Right lobe of liver (tissue), 4 donors: ENCODE measurements around the gene DNM3.

Experiments
- POLR2A ChIP-seq: fragments of 450-650 bp; IDR thresholded peaks from one replicate; pipeline ENCODE4 v1.6.1; 2017; ENCODE audit warnings: antibody characterized with exemption, mild to moderate bottlenecking
- TF ChIP-seq, protein P1 (sequence below), 4 donors: fragments of 200-600 bp in 3 of 4; fragments of 450-650 bp in 1 of 4; IDR thresholded peaks; one replicate each; pipeline versions ENCODE4 v1.5.1 to v1.8.0; 2016 to 2022; ENCODE audit warnings: antibody characterized with exemption in 4 of 4, mild to moderate bottlenecking in 2 of 4
- donor health status: DM: no; HTN: no; CAD: no.
- donor health status: DM: no; HTN: no; CAD: no.
- donor health status: DM: no; HTN: yes; CAD: no.

DNA sequence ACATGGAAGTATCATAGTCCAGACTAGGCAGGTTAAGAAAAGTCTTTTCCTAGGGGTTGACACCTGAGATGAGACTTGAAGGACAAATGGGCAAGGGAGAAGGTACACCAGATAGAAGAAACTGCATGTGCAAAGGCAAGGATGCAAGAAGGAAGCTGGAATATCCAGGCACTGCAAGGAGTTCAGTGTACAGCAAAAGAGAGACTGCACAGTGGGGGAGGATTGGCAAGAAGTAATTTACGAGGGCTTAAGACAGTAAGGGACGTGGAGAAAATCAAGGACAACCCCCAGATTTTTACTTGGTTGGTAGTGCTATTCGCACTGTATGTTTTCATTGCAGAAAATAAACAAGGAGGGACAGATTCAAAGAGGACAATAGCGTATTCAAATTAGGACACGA, 58.5 kb downstream of the DNM3 start:
- TF ChIP-seq, protein P1, sequence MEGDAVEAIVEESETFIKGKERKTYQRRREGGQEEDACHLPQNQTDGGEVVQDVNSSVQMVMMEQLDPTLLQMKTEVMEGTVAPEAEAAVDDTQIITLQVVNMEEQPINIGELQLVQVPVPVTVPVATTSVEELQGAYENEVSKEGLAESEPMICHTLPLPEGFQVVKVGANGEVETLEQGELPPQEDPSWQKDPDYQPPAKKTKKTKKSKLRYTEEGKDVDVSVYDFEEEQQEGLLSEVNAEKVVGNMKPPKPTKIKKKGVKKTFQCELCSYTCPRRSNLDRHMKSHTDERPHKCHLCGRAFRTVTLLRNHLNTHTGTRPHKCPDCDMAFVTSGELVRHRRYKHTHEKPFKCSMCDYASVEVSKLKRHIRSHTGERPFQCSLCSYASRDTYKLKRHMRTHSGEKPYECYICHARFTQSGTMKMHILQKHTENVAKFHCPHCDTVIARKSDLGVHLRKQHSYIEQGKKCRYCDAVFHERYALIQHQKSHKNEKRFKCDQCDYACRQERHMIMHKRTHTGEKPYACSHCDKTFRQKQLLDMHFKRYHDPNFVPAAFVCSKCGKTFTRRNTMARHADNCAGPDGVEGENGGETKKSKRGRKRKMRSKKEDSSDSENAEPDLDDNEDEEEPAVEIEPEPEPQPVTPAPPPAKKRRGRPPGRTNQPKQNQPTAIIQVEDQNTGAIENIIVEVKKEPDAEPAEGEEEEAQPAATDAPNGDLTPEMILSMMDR (IDR thresholded peaks at IDR 0.05) = no peak
- TF ChIP-seq POLR2A = no peak
